HL-60/S4 treated with phorbol 12-myristate 13-acetate at 8.2 ng/mL for 4 days and 3 days (cell line): ENCODE measurements around the gene SPATA6.
"Not testable (repeated sequence)": the region's sequence is repeated elsewhere in the genome, so short reads cannot be mapped to it uniquely, and the experiment has no call there.

Experiments used
- in situ Hi-C: fragments of 300-500 bp; cut with MboI; formaldehyde crosslinking; loops from 2 replicates; pipeline ENCODE4 v1.15.0; 2022; ENCODE audit warnings: low sequenced_read_pairs

SPATA6 gene

DNA sequence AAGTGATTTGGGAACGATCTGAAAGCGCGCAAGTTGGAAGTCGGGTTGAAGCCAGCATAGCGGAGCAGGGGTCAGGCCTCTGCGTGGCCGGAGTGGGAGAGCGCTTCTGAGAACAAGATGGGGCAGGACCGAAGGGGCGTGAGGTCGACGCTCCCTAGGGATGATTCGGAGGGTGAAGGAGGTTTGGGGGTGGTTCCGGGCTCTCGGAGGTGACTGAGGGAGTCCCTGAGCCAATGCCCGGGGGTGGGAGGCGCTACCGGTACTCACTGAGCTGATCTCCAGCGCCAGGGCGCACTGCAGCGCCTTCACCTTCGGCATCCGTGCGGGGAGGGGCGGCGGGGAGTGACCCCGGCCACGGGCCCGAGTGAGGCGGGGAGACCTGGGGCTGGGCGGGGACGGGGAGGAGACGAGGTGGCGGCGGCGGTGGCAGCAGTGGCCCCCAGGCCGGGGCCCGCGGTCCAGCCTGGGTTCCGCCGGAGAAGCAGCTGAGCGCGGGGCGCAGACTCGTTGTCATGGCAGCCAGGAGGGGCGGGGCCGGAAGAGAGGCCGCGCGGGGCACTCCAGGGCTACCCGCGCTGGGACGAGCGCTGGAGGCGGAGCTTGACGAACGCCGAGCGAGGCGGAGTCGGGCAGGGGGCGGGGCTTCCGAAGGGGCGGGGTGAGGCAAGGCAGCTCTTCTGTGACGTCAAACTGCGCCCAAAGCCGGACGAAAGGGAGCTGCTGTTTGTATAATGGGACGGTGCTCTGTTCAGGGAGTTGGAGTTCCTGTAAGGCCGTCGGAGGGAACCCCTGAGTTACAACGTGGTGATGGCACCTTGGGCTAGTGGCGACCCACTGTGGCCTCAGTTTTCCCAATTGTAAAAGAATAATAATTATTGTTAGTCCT, at the start of gene SPATA6:
Gene SPATA6 (minus strand): TSS at position 514 of the 886 bp plus-strand sequence. CDS start 196 bp downstream, at position 318.
- in situ Hi-C loops = no loop called here

DNA sequence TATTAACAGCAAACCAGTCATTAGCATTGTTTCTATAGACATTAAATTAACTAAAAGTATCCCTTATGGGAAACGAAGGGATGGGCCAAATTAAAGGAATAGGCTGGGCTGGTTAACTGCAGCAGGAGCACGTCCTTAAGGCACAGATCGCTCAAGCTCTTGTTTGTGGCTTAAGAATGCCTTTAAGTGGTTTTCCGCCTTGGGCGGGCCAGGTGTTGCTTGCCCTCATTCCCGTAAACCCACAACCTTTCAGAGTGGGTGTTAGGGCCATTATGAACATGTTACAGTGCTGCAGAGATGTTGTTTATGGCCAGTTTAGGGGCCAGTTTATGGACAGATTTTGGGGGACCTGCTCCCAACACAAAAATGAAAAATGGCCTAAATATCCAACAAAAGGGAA, 47.9 kb upstream of the SPATA6 start:
- in situ Hi-C loops = not testable (repeated sequence)

DNA sequence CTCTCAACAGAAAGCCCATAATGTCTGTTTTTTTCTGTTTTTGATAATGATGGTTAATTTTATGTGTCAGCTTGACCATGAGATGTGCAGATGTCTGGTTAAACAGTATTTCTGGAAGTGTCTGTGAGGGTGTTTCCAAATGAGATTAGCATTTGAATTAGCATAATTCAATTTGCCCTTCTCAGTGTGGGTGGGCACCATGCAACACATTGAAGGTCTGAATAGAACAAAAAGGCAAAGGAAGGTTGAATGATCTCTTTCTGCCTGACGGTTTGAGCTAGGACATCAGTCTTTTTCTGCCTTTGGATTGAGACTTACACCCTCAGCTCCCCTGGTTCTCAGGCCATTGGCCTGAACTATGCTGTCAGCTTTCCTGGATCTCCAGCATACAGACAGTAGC, 34.9 kb upstream of the SPATA6 start:
- in situ Hi-C loops = no loop called here

DNA sequence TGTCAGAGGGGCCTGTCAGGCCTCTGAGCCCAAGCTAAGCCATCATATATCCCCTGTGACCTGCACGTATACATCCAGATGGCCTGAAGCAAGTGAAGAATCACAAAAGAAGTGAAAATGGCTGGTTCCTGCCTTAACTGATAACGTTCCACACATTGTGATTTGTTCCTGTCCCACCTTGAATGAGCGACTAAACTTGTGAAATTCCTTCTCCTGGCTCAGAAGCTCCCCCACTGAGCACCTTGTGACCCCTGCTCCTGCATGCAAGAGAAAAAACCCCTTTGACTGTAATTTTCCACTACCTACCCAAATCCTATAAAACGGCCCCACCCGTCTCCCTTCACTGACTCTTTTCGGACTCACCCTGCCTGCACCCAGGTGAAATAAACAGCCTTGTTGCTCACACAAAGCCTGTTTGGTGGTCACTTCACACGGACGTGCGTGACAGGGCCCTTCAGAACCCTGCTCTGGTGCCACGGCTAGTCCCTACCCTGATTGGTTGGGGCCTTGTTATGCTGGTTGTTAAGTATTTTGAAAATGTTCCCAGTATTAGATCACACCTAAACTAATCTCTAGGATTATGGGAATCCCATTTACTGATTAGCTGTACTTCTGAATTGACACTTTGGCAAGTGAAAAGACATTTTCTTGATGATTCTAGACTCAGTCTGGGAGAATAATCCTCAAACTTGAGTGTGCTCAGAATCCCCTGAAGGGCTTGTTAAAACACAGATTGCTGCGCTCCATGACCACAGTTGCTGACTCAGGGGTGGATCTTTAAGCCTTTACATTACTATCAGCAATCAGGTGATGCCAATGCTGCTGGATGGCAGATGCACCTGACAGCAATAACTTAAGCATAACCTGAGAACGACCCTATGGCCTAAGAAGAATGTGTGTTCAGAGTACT, 28.8 kb upstream of the SPATA6 start:
- in situ Hi-C loops = no loop called here

DNA sequence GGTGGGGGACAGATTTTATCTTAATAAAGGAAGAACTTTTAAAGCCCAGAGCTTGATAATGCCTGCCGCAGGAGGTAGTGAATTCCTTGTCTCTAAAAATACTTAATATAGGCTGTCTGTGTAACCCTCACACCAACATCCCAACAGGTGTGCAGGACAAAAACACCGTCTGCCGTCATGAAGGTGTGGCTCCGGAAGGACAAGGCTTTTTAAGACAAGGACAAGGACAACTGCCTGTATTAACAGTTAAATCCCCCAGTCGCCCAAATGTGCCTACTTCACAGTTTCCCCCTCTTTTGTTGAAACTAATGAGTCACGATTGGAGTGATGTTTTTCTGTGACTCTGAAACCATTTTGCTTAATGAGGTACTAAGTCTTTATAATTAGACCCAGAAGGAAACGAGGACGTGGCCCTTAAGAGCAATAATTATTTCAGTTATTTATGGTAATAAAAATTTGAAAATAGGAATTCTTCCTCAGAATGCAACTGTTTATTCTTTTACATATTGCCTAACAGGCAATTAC, 27.3 kb upstream of the SPATA6 start:
- in situ Hi-C loops = no loop called here

DNA sequence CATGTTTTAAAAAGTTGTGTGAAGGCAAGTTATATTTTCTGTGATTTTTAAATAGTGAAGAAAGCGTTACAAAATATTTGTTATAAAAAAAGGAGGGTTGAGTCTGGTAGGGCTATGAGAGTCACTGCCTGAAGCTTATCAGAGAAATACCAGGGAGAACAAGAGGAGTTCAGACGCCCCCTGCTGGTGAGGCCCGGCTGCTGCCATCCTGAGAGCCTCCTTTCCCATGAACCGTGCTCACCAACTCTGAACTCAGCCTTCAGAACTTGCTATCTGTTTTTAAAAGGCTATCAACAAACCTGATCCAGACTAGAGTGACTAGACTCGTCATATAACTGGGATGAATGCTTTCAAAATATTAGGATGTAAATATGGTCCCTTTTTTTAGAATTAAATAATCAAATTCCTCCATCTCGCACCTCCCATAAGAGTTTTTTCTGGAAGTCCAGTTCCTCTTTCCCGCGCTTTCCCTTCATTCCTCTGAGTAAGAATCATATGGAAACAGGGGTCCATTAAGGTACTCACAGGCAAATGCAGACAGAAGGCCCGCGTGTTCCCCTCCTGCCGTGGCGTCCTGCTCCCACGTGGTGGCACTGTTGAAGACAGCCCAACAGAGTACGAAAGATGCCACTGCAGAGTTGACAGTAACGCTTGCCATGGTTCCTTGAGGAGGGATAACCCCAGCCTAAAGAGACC, 26.2 kb upstream of the SPATA6 start:
- in situ Hi-C loops = no loop called here

DNA sequence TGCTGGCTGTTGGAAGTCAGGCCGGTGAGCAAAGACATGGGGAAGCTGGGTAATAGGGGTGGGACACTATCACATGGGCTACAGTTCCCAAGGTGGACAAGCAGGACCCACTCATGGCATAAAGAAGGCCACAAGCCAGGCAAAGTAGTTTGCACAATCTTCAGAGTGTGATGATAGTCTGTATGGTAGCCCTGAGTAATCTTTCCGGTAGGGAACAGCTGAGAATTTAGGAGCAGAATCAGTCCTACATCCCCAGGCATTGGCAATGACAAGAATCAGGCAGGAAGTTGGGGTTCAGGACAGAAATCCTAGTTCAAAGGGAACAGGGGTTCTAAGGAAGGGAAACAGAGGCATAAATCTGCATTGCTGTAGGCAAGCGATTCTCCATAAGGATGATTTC, 23.9 kb upstream of the SPATA6 start:
- in situ Hi-C loops = no loop called here

DNA sequence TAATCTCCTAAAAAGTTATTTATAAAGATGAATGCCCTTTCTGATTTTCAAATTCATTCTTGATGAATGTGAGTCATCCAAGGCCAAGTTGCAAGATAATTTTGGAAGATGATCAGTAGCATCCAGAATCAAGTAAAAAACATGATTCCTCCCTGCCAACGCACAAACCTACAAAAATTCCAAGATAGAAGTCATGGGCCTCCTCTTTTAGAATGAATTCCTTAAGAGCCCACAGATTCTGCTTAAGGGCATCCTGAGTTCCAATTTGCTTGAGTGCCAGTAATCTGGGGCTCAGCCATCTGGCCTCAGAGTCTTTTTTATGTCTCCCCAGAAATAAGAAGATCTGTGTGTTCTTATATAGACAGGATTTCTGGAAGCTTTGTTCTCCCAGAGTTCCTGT, 23.2 kb upstream of the SPATA6 start:
- in situ Hi-C loops = no loop called here

DNA sequence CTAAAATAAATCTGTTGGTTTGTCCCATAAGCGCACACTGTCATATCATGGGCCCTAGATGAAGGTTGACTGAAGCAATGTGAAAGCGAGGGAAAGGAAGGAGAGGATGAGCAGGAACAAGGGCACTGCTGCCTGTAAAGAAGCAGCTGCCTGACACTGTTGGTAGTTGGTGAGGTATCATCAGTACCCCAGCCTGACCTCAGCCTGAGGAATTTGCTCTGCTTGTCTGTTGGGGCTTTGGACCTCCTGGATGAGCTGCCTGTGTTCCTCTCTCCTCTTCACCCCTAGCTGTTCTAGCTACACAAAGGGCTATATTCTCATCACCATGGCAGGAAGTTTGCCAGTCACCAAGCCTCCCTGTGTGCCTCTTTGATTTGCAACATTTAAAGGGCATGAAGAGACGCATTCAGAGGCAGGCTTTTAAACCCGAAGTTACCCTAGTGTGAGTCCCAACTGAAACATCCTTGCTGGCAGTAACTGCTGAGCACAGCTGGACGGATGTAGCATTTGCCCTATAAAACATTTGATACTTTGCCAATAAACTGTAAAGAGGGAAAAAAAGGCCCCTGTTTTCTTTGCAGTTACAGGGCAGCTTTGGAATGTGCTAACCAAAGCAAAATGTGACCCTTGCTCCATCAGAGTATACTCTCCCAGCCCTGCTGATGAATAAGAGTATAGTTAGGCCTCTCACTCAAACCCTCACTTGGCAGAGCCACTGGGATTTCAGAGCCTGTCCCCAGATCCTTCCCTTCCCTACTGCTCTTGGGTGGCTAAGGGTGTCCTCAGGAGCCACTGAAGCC, 22.2 kb upstream of the SPATA6 start:
- in situ Hi-C loops = no loop called here

DNA sequence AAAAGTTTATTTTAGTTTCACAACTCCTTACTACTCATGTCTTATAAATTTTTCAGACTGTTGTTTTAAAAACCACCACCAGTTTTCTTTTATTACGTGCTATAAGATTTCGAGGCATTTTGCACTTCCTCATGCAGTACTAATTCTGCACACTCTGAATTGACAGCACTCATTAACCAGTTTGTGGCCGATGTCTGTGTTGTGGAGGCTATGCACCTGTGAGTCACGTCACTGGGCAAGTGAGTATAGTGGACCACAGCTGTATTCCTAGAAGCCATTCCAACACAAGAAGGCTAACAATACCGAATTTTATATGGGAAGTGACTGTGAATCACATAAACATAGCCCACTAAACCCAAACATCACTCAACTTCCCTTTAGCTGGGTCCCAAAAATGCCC, 21.0 kb upstream of the SPATA6 start:
- in situ Hi-C loops = no loop called here

DNA sequence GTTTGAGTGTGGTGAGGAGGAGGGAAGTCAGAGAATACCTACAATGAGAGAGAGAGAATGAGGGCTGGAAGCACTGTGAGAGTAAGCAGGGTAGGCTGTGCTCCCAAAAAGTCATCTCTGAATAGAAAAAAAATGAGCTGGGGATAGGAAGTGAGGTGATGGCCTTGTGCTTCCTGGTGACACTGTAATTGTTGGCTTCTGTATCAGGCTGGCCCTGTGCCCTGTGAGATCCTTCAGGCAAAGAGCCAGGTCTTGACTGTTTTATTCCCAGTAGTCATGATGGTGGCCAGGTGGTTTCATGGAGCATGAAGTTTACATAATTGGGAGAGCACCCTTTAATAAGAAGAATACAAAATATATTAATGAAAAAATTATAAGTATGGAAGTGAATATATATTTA, 20.4 kb upstream of the SPATA6 start:
- in situ Hi-C loops = no loop called here

DNA sequence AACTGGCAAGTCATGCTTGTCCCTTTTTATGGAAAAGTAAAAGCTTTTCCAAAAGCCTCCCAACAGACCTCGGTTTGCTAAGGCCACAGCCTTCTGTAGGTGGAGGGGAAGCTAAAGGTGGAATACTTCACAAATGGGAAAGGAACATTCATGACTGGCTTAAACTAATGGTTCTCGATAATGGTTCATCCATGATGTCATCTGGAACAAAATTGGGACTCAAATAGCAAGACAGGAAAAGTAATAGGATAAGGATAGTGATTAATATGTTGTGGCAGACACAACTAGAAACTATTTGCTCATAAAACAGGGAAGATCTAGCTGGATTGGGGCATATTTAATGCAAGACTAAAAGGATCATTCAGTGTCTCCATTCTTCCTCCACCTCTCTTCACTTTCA, 16.7 kb upstream of the SPATA6 start:
- in situ Hi-C loops = no loop called here

DNA sequence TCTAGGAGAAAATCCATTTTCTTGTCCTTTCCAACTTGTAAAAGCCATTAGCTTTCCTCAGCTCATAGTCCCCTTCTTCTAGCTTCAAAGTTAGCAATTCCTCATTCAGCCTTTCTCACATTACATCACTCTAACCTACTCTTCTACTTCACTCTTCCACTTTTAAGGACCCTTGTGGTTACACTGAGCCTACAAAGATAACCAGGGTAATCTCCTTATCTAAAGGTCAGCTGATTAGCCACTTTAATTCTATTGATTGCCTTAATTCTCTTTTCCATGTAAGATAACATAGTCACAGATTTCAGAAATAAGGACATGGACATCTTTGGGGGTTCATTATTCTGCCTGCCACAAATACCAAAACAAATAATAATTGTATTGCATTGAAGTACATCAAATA, 8.5 kb upstream of the SPATA6 start:
- in situ Hi-C loops = no loop called here

DNA sequence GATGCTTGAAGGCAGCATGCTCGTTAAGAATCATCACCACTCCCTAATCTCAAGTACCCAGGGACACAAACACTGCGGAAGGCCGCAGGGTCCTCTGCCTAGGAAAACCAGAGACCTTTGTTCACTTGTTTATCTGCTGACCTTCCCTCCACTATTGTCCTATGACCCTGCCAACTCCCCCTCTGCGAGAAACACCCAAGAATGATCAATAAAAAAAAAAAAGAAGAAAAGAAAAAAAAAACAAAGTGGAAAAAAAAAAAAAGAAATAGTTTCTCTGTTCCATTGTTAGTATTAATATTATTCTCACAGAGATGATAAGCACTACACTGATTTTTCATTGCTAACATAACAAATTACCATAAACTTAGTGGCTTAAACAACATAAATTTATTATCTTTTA, 8.0 kb upstream of the SPATA6 start:
- in situ Hi-C loops = not testable (repeated sequence)

DNA sequence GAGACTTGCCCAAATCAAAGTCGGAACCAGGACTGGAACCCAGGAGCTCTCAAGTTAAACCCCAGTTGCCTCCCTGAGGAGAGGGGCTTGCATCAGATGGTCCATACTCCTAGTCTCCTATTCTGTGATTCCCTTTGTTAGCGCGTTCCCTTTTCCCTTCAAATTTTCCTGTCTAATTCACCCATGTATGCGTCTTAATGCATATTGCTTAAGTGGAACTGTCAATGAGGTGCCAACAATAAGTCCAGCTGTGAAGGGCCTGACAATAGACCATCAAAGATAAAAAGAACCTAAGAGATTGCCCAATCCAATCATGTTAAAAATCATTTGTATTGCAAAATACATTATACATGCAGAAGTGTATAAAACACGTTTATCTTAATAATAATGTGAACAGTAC, 634 bp upstream of the SPATA6 start:
- in situ Hi-C loops = no loop called here

DNA sequence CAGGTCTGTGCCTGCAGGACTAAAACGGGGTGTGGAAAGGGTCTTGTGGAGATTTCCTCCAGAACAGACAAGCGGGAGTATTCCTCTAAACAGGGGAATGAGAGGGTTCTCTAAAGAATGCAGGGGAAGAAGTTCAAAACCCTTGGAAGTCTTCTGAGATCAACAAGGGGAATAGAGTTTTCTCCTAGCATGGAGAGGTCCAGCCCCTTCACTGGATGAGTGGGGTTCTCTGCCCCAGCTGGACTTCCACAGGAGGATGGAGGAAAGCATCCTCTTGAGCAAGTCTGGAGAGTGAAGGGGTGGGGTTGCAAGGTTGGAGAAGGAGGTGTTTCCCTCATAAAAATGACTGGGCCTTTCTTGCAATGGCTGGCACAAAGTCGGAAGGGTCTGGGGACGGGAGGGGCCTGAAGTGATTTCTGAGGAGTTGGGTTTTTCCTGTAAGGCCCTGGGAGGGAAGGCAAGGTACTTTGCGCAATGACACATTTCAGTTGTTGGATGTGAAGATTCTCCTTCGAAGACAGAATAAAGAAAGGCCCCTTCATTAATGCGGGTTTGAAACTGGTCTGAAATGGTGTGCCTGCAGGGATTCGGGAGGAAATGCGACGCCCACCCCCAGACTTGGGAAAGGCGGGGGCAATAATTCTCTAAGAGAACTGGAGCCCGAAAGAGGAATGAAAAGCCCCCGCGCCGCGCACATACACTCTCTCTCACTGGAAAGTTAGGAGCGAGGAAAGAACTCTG, 884 bp downstream of the SPATA6 start:
- in situ Hi-C loops = no loop called here

DNA sequence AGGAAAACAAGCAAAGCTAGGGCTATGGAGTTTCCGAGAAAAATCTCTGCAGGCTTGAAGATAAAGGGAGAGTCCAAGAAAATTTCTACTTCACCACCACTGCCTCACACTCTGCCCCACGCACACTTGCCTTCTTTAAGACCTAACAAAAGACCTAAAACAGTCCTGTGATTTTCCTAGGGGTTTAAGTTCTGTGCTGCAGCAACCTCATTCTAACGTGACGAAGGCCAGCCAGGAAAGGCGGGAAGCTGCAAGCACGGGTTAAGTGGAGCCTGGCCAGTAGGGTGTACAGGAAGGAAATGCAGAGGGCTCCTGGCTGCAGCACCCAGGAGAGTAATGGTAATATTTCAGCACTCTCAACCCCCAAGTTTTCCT, 1.5 kb downstream of the SPATA6 start:
- in situ Hi-C loops = no loop called here

DNA sequence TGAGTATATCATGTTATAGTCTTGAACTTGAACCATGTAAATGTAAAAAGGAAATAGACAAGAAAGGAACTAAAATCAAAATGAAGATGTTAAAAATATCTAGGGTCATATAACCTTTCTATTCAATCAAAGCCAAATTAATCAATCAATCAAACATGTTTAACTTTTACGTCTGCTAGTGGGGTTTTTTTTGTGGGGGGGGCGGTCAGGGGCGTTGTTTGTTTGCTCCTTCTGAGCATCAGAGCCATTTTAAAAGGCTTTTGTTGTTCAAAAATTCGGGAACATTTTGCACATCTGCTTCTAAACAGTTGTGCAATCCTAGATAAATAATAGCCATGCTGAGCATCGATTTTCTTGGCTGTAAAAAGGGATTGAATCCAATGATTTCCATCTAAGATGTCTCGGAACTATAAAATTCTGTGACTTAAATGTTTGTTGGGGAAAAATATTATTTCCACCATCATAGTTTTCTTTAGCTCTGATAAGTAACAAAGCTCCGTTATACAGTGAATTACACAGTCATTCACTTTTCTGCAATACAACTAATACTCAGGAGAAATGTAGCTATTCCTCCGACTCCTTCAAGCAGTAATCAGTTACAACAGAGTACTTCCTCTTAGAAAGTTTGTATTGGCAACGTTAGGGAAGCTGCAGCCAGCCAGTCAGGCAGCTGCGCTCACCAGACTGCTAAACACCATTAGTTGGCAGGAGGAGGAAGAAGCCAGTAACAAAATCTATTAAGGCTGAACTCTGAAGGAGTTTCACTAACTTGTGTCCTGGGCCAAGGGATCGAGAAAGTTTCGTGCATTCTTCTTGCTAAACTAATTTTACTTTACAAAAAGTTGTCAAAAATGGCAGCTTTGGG, 2.2 kb downstream of the SPATA6 start:
- in situ Hi-C loops = no loop called here

DNA sequence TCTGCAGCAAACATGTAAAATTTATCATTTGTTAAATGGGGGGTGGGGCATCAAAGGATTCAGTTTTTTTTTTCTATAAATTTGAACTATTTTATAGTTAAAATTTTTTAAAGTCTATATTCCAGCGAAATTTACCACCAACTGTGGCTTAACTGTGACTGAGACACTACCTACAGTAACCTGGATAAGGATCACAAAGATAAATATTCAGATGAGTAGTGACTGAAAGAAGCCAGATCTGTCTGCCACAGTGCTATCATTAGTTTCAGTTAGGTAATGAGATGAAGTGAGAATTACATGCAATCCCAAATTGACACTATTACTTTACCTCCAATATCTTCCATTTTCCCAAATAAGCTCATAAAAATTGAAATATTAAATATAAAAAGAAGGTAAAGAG, 5.4 kb downstream of the SPATA6 start:
- in situ Hi-C loops = no loop called here
